GM12891 (cell line): ENCODE results near the gene PEX3.

ENCODE experiments used
- PAX5 ChIP-seq: IDR thresholded peaks from 2 replicates; pipeline ENCODE4 v1.6.1; 2011; ENCODE audit warnings: low read length, moderate library complexity, mild to moderate bottlenecking; ENCODE audit not compliant: insufficient read depth, severe bottlenecking
- POLR2A ChIP-seq: IDR thresholded peaks from 2 replicates; pipeline ENCODE4 v1.6.1; 2011; ENCODE audit warnings: low read depth, low read length, control low read depth
- POLR2AphosphoS5 ChIP-seq: IDR thresholded peaks from 2 replicates; pipeline ENCODE4 v1.6.1; 2011; ENCODE audit warnings: low read depth, low read length, control low read depth

DNA sequence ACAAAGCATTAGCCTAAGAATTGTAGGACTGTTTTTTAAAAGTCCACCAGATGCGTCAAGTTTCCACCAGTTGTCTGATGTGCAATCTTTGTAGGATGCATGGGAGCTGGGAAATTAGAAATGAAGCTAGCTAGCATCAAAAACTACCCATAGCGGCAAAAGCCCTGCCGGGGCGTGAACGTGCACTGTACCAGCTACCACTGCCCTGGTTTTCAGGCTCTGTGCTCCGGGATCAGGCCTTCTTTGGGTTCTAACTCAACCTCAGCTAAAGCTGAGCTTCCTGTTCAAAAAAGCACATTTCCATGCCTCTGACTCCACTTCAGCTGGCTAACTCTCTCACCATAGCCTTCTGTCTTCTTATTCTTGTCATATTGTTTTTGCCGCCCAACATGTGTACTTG lies 87.8 kb downstream of the PEX3 start:
- TF ChIP-seq POLR2A (no peak), PAX5 (no peak), POLR2AphosphoS5 (no peak)
